ENCODE results near the gene KAT2A.
A peak's percentile ranks its signal among the peaks of the same experiment; 100 is the strongest.
"Not testable (repeated sequence)": the region's sequence is repeated elsewhere in the genome, so short reads cannot be mapped to it uniquely, and the experiment has no call there.

KAT2A gene

GRCh38 chr17:42120770-42121769, at the start of gene KAT2A:
Gene KAT2A, minus strand, starts transcription at chr17:42121367. Its CDS starts 63 bp downstream, at chr17:42121304.
- DNase-seq, result peak; percentile 84

- DNase-seq, result no peak
Measured at GRCh38 chr17:42169351-42169750, 48.2 kb upstream of the KAT2A start.

GRCh38 chr17:42167807-42168206, 46.6 kb upstream of the KAT2A start:
- DNase-seq, result no peak

- DNase-seq, result no peak
Measured at GRCh38 chr17:42166196-42166763, 45.1 kb upstream of the KAT2A start.

GRCh38 chr17:42165751-42166150, 44.6 kb upstream of the KAT2A start:
- DNase-seq, result no peak

GRCh38 chr17:42163696-42164407, 42.7 kb upstream of the KAT2A start:
- DNase-seq, result no peak

- DNase-seq, result peak; percentile 53
Measured at GRCh38 chr17:42163113-42163512, 41.9 kb upstream of the KAT2A start.

- DNase-seq, result no peak
Measured at GRCh38 chr17:42160531-42160910, 39.4 kb upstream of the KAT2A start.

GRCh38 chr17:42159796-42160530, 38.8 kb upstream of the KAT2A start:
- no peak for DNase-seq

- DNase-seq, result no peak
Measured at GRCh38 chr17:42155614-42156045, 34.5 kb upstream of the KAT2A start.

GRCh38 chr17:42153919-42154742, 33.0 kb upstream of the KAT2A start:
- DNase-seq, result no peak

- no peak for DNase-seq
Measured at GRCh38 chr17:42146911-42147607, 25.9 kb upstream of the KAT2A start.

- not testable (repeated sequence) for DNase-seq
Measured at GRCh38 chr17:42143138-42143537, 22.0 kb upstream of the KAT2A start.

- DNase-seq, result no peak
Measured at GRCh38 chr17:42142371-42142896, 21.3 kb upstream of the KAT2A start.

- DNase-seq, result no peak
Measured at GRCh38 chr17:42141382-42141781, 20.2 kb upstream of the KAT2A start.

- DNase-seq, result not testable (repeated sequence)
Measured at GRCh38 chr17:42140690-42141089, 19.5 kb upstream of the KAT2A start.

GRCh38 chr17:42138749-42139492, 17.8 kb upstream of the KAT2A start:
- DNase-seq, result no peak

- DNase-seq, result no peak
Measured at GRCh38 chr17:42136654-42137051, 15.5 kb upstream of the KAT2A start.

GRCh38 chr17:42135664-42136653, 14.8 kb upstream of the KAT2A start:
- DNase-seq, result no peak
